H1 (cell line): ENCODE results near the gene YBX2. TPM values are rescaled to one million over a fixed set of nuclear protein-coding genes. Genes with fewer than 3 reads are reported as not detected.

Source experiments
- CTCF ChIA-PET: fragments of 300-600 bp; sonication (Branson Sonifier 250); formaldehyde crosslinking; loops from one replicate; lab custom pipeline; 2021; ENCODE audit not compliant: partially characterized antibody; lab: Charles Lee
- POLR2A ChIA-PET: fragments of 300-600 bp; sonication (Branson Sonifier 250); formaldehyde crosslinking; loops from one replicate; lab custom pipeline; 2021; ENCODE audit warnings: inconsistent platforms; ENCODE audit not compliant: partially characterized antibody; lab: Charles Lee
- DNase-seq, 2 experiments: peaks; one replicate each; pipeline versions ENCODE4 v3.0.0 to v3.0.0-alpha.2; 2010 to 2022; ENCODE audit warnings: low spot score in 2 of 2, low read depth in 1 of 2, mixed read lengths in 1 of 2
- FAIRE-seq: peaks from 2 replicates; lab custom pipeline; 2011; peaks lifted over from hg19 to GRCh38; lab: Jason Lieb, UNC
- H2AFZ ChIP-seq: 2 replicates; pipeline ENCODE4 v1.8.1; 2012; ENCODE audit warnings: low read length, inconsistent platforms
- H2AK5ac ChIP-seq: 2 replicates; pipeline ENCODE4 v1.6.1; 2013; ENCODE audit warnings: low read depth, low read length
- H2BK120ac ChIP-seq: replicated peaks from 2 replicates; pipeline ENCODE3; 2013; ENCODE audit warnings: low read depth, low read length, inconsistent platforms
- H2BK12ac ChIP-seq: 2 replicates; pipeline ENCODE4 v1.6.1; 2013; ENCODE audit warnings: low read depth, low read length
- H2BK15ac ChIP-seq: 2 replicates; pipeline ENCODE4 v1.6.1; 2013; ENCODE audit warnings: low read length
- H2BK20ac ChIP-seq: 2 replicates; pipeline ENCODE4 v1.6.1; 2013; ENCODE audit warnings: low read length
- H2BK5ac ChIP-seq: 2 replicates; pipeline ENCODE4 v1.6.1; 2013; ENCODE audit warnings: low read depth, low read length
- H3K14ac ChIP-seq: 2 replicates; pipeline ENCODE4 v1.6.1; 2013; ENCODE audit warnings: inconsistent platforms; ENCODE audit not compliant: insufficient read length
- H3K18ac ChIP-seq: 2 replicates; pipeline ENCODE4 v1.6.1; 2013; ENCODE audit warnings: low read length; ENCODE audit errors: extremely low read depth
- H3K23ac ChIP-seq: 2 replicates; pipeline ENCODE4 v1.6.1; 2013; ENCODE audit warnings: inconsistent platforms; ENCODE audit not compliant: insufficient read length
- H3K23me2 ChIP-seq: 2 replicates; pipeline ENCODE4 v1.6.1; 2013; ENCODE audit warnings: low read depth, low read length
- H3K27ac ChIP-seq: 2 replicates; pipeline ENCODE4 v1.6.1; 2011; ENCODE audit warnings: low read depth, low read length, inconsistent platforms
- H3K27me3 ChIP-seq, 4 experiments: replicated peaks in 1 of 4; 1 replicate in 1 of 4; 2 replicates in 3 of 4; pipeline versions ENCODE4 v1.6.1 to v1.8.1; 2011 to 2013; ENCODE audit warnings: low read length in 3 of 4, mild to moderate bottlenecking in 3 of 4, inconsistent platforms in 2 of 4, mixed read lengths in 2 of 4, moderate library complexity in 1 of 4; ENCODE audit not compliant: control insufficient read depth in 3 of 4, insufficient read depth in 3 of 4; ENCODE audit errors: extremely low read depth in 1 of 4
- H3K36me3 ChIP-seq, 4 experiments: 2 replicates each; pipeline versions ENCODE4 v1.6.1 to v1.8.1; 2011 to 2013; ENCODE audit warnings: mild to moderate bottlenecking in 4 of 4, low read length in 3 of 4, moderate library complexity in 2 of 4, control low read depth in 1 of 4, inconsistent platforms in 1 of 4; ENCODE audit not compliant: insufficient read depth in 4 of 4, control insufficient read depth in 2 of 4
- H3K4ac ChIP-seq: replicated peaks from 2 replicates; pipeline ENCODE3; 2013; ENCODE audit warnings: low read length, low read depth, mixed read lengths, inconsistent platforms; ENCODE audit not compliant: insufficient read length
- H3K4me1 ChIP-seq, 4 experiments: replicated peaks in 1 of 4; 1 replicate in 1 of 4; 2 replicates in 3 of 4; pipeline versions ENCODE4 v1.6.1 to v1.8.1; 2011 to 2013; ENCODE audit warnings: low read length in 3 of 4, inconsistent platforms in 2 of 4, mixed read lengths in 1 of 4; ENCODE audit not compliant: insufficient read depth in 4 of 4, control insufficient read depth in 3 of 4
- H3K4me2 ChIP-seq, 2 experiments: 2 replicates each; pipeline versions ENCODE4 v1.6.1 to v1.8.1; 2011 to 2013; ENCODE audit warnings: low read depth in 2 of 2, low read length in 2 of 2, control low read depth in 1 of 2, inconsistent platforms in 1 of 2, mild to moderate bottlenecking in 1 of 2; ENCODE audit not compliant: insufficient read depth in 1 of 2
- H3K4me3 ChIP-seq, 4 experiments: fragments of 200-600, 300-600 bp in 1 of 4; sonication (generic), shearing (Covaris generic), sonication (Bioruptor Twin) in 1 of 4; 2 replicates each; pipeline versions ENCODE4 v1.5.1 to v1.8.1; 2011 to 2016; ENCODE audit warnings: low read length in 4 of 4, low read depth in 3 of 4, control low read depth in 2 of 4, inconsistent platforms in 2 of 4, mild to moderate bottlenecking in 2 of 4, mixed read lengths in 1 of 4, moderate library complexity in 1 of 4; ENCODE audit not compliant: insufficient read depth in 2 of 4; ENCODE audit errors: extremely low read depth in 1 of 4
- H3K56ac ChIP-seq: replicated peaks from 2 replicates; pipeline ENCODE3; 2013; ENCODE audit warnings: low read depth, mild to moderate bottlenecking, mixed read lengths, low read length, inconsistent platforms; ENCODE audit not compliant: insufficient read length
- H3K79me1 ChIP-seq: 2 replicates; pipeline ENCODE4 v1.6.1; 2013; ENCODE audit warnings: low read depth, low read length, control low read depth
- H3K79me2 ChIP-seq, 2 experiments: 2 replicates each; pipeline versions ENCODE4 v1.6.1 to v1.8.1; 2012 to 2013; ENCODE audit warnings: low read length in 2 of 2, mild to moderate bottlenecking in 2 of 2, inconsistent platforms in 1 of 2; ENCODE audit not compliant: insufficient read depth in 2 of 2, control insufficient read depth in 1 of 2
- H3K9ac ChIP-seq, 4 experiments: replicated peaks in 1 of 4; 1 replicate in 1 of 4; 2 replicates in 3 of 4; pipeline versions ENCODE4 v1.6.1 to v1.8.1; 2011 to 2013; ENCODE audit warnings: low read depth in 3 of 4, low read length in 3 of 4, control low read depth in 2 of 4, mild to moderate bottlenecking in 2 of 4, moderate library complexity in 2 of 4, inconsistent platforms in 1 of 4; ENCODE audit errors: extremely low read depth in 1 of 4
- H3K9me3 ChIP-seq, 2 experiments: 2 replicates each; pipeline versions ENCODE4 v1.6.1 to v1.8.1; 2012 to 2013; ENCODE audit warnings: mild to moderate bottlenecking in 2 of 2, moderate library complexity in 2 of 2, control low read depth in 1 of 2, inconsistent platforms in 1 of 2, low read depth in 1 of 2, low read length in 1 of 2, mixed read lengths in 1 of 2; ENCODE audit not compliant: insufficient read depth in 2 of 2
- H4K20me1 ChIP-seq, 2 experiments: replicated peaks in 1 of 2; 2 replicates each; pipeline versions ENCODE3 to v1.8.1; 2011 to 2013; ENCODE audit warnings: inconsistent platforms in 2 of 2, low read length in 2 of 2, mild to moderate bottlenecking in 1 of 2; ENCODE audit not compliant: insufficient read depth in 2 of 2, control insufficient read depth in 1 of 2
- H4K5ac ChIP-seq: 2 replicates; pipeline ENCODE4 v1.6.1; 2013; ENCODE audit warnings: low read length, low read depth, mixed read lengths, inconsistent platforms; ENCODE audit not compliant: insufficient read length
- H4K8ac ChIP-seq: 2 replicates; pipeline ENCODE4 v1.8.0; 2013; ENCODE audit warnings: mild to moderate bottlenecking, moderate library complexity, low read length, inconsistent platforms; ENCODE audit not compliant: insufficient read depth; ENCODE audit errors: extremely low read depth
- H4K91ac ChIP-seq: replicated peaks from 2 replicates; pipeline ENCODE3; 2013; ENCODE audit warnings: low read length, mixed read lengths, inconsistent platforms; ENCODE audit not compliant: insufficient read length
- ASH2L ChIP-seq: fragments of 200-600, 300-600 bp; sonication (generic); IDR thresholded peaks from one replicate; pipeline ENCODE4 v1.7.1; 2017; ENCODE audit warnings: low read length
- SIX5 ChIP-seq: IDR thresholded peaks from 2 replicates; pipeline ENCODE4 v1.6.1; 2011; ENCODE audit warnings: mild to moderate bottlenecking, low read depth, low read length
- WGBS, 2 experiments: shearing (Covaris generic) in 1 of 2; methylation state at CpG; one replicate each; pipeline versions ENCODE4 v1.1.6 to v1.1.7; 2013 to 2015; ENCODE audit warnings: low lambda C conversion rate in 2 of 2, mixed read lengths in 2 of 2, inconsistent platforms in 1 of 2, low coverage in 1 of 2, missing lambda C conversion rate in 1 of 2; ENCODE audit not compliant: insufficient replicate concordance in 2 of 2, insufficient coverage in 1 of 2, insufficient read length in 1 of 2; ENCODE audit errors: extremely low coverage in 1 of 2, missing lambda C conversion rate in 1 of 2; 5-methylcytosine and 5-hydroxymethylcytosine counted together
- polyA plus RNA-seq, 7 experiments: library from polyadenylated mRNA; depleted of rRNA in 3 of 7; stranded (reverse) in 5 of 7; unstranded in 2 of 7; fragments of >200 nt in 5 of 7; fragments of 200-250 nt in 2 of 7; gene quantifications; 1 replicate in 5 of 7; 2 replicates in 1 of 7; 4 replicates in 1 of 7; pipeline versions ENCODE4 v1.2.1 to v1.2.3, GENCODE V29; 2011 to 2013; ENCODE audit warnings: missing spikeins in 2 of 7, mixed read lengths in 2 of 7
- total RNA-seq: library from RNA; stranded (reverse); fragmentation: NEBNext Ultra II Directional; extraction: Animal tissue kit (Norgen Biotek cat#: 25700); gene quantifications from 2 replicates; pipeline ENCODE4 v1.2.1, GENCODE V29; 2021

The YBX2 gene
- total and polyA plus RNA-seq, 2 of the 8 experiments (the other 6 are each of a cell fraction or from before 2014, with no cell fraction given): 19.2 to 30.5 TPM

DNA sequence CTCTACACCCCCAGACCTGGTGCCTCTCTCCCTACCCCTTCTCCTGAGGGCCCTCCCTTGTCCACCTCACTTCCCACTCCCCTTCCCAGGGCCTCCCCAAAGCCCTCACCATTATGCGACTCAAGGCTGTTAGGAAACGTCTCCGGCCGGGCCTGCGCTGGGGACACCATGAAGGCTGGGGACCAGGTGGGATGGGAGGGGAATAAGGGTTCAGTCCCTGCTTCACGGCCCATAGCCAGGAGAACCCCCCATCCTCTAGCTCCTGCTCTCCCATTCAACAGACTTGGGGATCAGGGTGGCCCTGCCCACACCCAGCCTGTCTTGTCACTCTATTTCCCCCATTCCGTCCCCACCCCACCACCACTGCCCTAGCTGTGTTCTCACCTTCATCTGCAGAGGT, 32.6 kb upstream of the YBX2 start:
- H2AK5ac ChIP-seq: no peak overlapping the region
- H3K79me1 ChIP-seq: peaks cover 2% of the 10 kb centered on the region; the same call in 1 of the 2 replicates
- no peak overlapping the region for H2AFZ ChIP-seq
- H4K20me1 ChIP-seq: peaks cover 2 to 13% of the 10 kb centered on the region in 2 experiments
- no peak overlapping the region for H3K23ac ChIP-seq
- H3K4me3 ChIP-seq: no peak overlapping the region
- no peak overlapping the region for H2BK120ac ChIP-seq
- H4K91ac ChIP-seq: no peak overlapping the region
- 0 out of 2 replicates have a peak overlapping the region, but pooled peaks have one; percentile 6 for H4K8ac ChIP-seq
- no peak overlapping the region for H3K14ac ChIP-seq
- peaks cover 8% of the 10 kb centered on the region for H3K23me2 ChIP-seq
- H3K27me3 ChIP-seq: no peaks in the 10 kb centered on the region; a peak in 1 of 7 replicates
- WGBS, 2 experiments: 90% methylated on average over 7 of the region's 7 CpGs; no CpG with 5 or more reads in 1 of the 2 experiments
- H3K18ac ChIP-seq: no peak overlapping the region
- H3K4me2 ChIP-seq: no peak overlapping the region
- H3K56ac ChIP-seq: no peak overlapping the region
- no peak overlapping the region for H2BK12ac ChIP-seq
- FAIRE-seq (no peak), DNase-seq (no peak)
- no peak overlapping the region for H4K5ac ChIP-seq
- no peak for TF ChIP-seq ASH2L
- TF ChIP-seq SIX5: no peak
- no peak overlapping the region for H2BK15ac ChIP-seq
- H3K4ac ChIP-seq: no peak overlapping the region
- H3K9me3 ChIP-seq: no peaks in the 10 kb centered on the region
- H3K4me1 ChIP-seq: peaks cover 0 to 16% (median 6%) of the 10 kb centered on the region in 4 experiments; a peak in 6 of 7 replicates
- no peak overlapping the region for H2BK20ac ChIP-seq
- POLR2A ChIA-PET: interaction anchor here (1.2 to 13.4 kb wide), 4 partner anchors 11 to 21 kb away, joined by 3 to 223 read pairs (median 22); partner anchors contain the start of genes ACAP1 and GPS2
- H3K27ac ChIP-seq: no peak overlapping the region
- peaks cover 0 to 14% of the 10 kb centered on the region in 2 experiments; a peak in 2 of 4 replicates for H3K79me2 ChIP-seq
- CTCF ChIA-PET: interaction anchor here (1.2 to 9.3 kb wide), 8 partner anchors 8 to 65 kb away, joined by 3 to 167 read pairs (median 5); partner anchors contain the start of gene TMEM95
- H3K36me3 ChIP-seq: peaks cover 16 to 25% (median 24%) of the 10 kb centered on the region in 4 experiments
- H2BK5ac ChIP-seq: no peak overlapping the region
- H3K9ac ChIP-seq: no peak overlapping the region
